Ovary (tissue), 9 donors: ENCODE data around the gene GPR152. TPM values are rescaled to one million over a fixed set of nuclear protein-coding genes. Genes with fewer than 3 reads are reported as not detected.
"Not testable (repeated sequence)": the region's sequence is repeated elsewhere in the genome, so short reads cannot be mapped to it uniquely, and the experiment has no call there.

Experiments used
- DNase-seq, 5 donors: peaks; one replicate each; pipeline ENCODE4 v3.0.0-alpha.2; 2019 to 2020
- H3K27ac ChIP-seq, 2 donors: fragments of 200-600 bp; one replicate each; pipeline versions ENCODE4 v1.5.1 to v1.8.0; 2019 to 2022
- H3K27me3 ChIP-seq: fragments of 200-600 bp; one replicate; pipeline ENCODE4 v1.8.0; 2022
- H3K36me3 ChIP-seq: fragments of 200-600 bp; sonication (generic); one replicate; pipeline ENCODE4 v1.5.1; 2019
- H3K4me1 ChIP-seq: one replicate; pipeline ENCODE4 v1.8.1; 2013; ENCODE audit warnings: mild to moderate bottlenecking, moderate library complexity; ENCODE audit not compliant: insufficient read depth
- H3K4me3 ChIP-seq: fragments of 200-600 bp; sonication (generic); one replicate; pipeline ENCODE4 v1.5.1; 2017
- H3K9me3 ChIP-seq, 2 donors: fragments of 200-600 bp in 1 of 2; sonication (generic) in 1 of 2; one replicate each; pipeline versions ENCODE4 v1.5.1 to v1.8.1; 2013 to 2019; ENCODE audit warnings: mild to moderate bottlenecking in 1 of 2, moderate library complexity in 1 of 2
- CTCF ChIP-seq, 3 donors: fragments of 450-650 bp in 2 of 3; fragments of 200-600 bp in 1 of 3; IDR thresholded peaks; one replicate each; pipeline versions ENCODE4 v1.5.1 to v1.8.0; 2016 to 2022; ENCODE audit warnings: antibody characterized with exemption in 3 of 3, mild to moderate bottlenecking in 1 of 3
- EP300 ChIP-seq: sonication (generic); formaldehyde crosslinking; IDR thresholded peaks from one replicate; pipeline ENCODE4 v1.6.1; 2017; ENCODE audit warnings: antibody characterized with exemption
- POLR2A ChIP-seq: fragments of 450-650 bp; IDR thresholded peaks from one replicate; pipeline ENCODE4 v1.6.1; 2017; ENCODE audit warnings: antibody characterized with exemption, mild to moderate bottlenecking, moderate library complexity
- WGBS, 3 donors: extraction: QIAGEN DNeasy Blood & Tissue Kit in 1 of 3; methylation state at CpG; one replicate each; pipeline versions ENCODE4 v1.1.5 to v1.1.7; 2013 to 2017; 5-methylcytosine and 5-hydroxymethylcytosine counted together
- intact Hi-C, 4 donors: fragments of 100-400 bp; cut with DNase I; formaldehyde crosslinking; loops; one replicate each; pipeline versions ENCODE4 v1.11.0 to v1.15.1; 2022 to 2023
- polyA plus RNA-seq, 2 donors: library from polyadenylated mRNA; stranded (reverse); fragments of 200-250 nt in 1 of 2; fragments of 350-450 nt in 1 of 2; fragmentation: Illumina TruSeq in 1 of 2; extraction: RNeasy Lipid Tissue Mini Kit (QIAGEN cat#74804) in 1 of 2; gene quantifications; one replicate each; pipeline ENCODE4 v1.2.3, GENCODE V29; 2013 to 2014
- total RNA-seq, 7 donors: library from RNA; depleted of rRNA in 2 of 7; stranded (reverse); fragments of >200 nt in 2 of 7; fragmentation: NEBNext Ultra II Directional in 3 of 7; extraction: Animal tissue kit (Norgen Biotek cat#: 25700) in 3 of 7; gene quantifications; one replicate each; pipeline versions ENCODE4 v1.1.0 to v1.2.4, GENCODE V29; 2016 to 2023
- donor health status: DM: no; HTN: no; CAD: no; lungs with moderate emphysema.
- donor health status: DM: no; HTN: no; CAD: no.
- donor health status: Bipolar disorder and iron deficiency.
- donor health status: DM: yes; HTN: yes; CAD: no.
- donor health status: DM: no; HTN: no; CAD: no.
- donor health status: DM: yes; HTN: yes; CAD: no.

Gene GPR152
- total and polyA plus RNA-seq, 9 donors, result 0.15 TPM; not detected in 8

- peak; percentile 50 to 69 (median 66) for DNase-seq
- Histone ChIP-seq H3K27ac (peak overlapping the region in 1 of 2 donors; percentile 84), H3K4me3 (peak overlapping the region; percentile 93), H3K9me3 (no peaks in the 10 kb centered on the region), H3K4me1 (peaks cover 7% of the 10 kb centered on the region), H3K27me3 (no peaks in the 10 kb centered on the region), H3K36me3 (no peaks in the 10 kb centered on the region)
- 7 to 17% (median 11%) methylated on average over 5 of the region's 5 CpGs for WGBS, 3 donors
- TF ChIP-seq CTCF (IDR thresholded peaks at IDR 0.05), result no peak
- TF ChIP-seq EP300, result no peak
- no peak for TF ChIP-seq POLR2A
- intact Hi-C loops, result loop anchor here in 1 of 4 donors (5.0 kb wide), 1 partner anchor 71 kb away; no protein-coding TSS in a partner anchor
Observed at GRCh38 chr11:67468056-67468455, 15.5 kb upstream of the GPR152 start.

GRCh38 chr11:67466962-67467771 is 14.6 kb upstream of the GPR152 start:
- H3K9me3 ChIP-seq, result no peaks in the 10 kb centered on the region
- no peak overlapping the region for H3K27ac ChIP-seq
- no peak overlapping the region for H3K4me3 ChIP-seq
- no peaks in the 10 kb centered on the region for H3K27me3 ChIP-seq
- peaks cover 7% of the 10 kb centered on the region for H3K4me1 ChIP-seq
- DNase-seq, result peak in 1 of 5 donors; percentile 22
- intact Hi-C loops, result loop anchor here in 1 of 4 donors (5.0 kb wide), 1 partner anchor 70 kb away; no protein-coding TSS in a partner anchor
- 63 to 67% (median 65%) methylated on average over 11 of the region's 11 CpGs for WGBS, 3 donors
- TF ChIP-seq EP300 (no peak), POLR2A (no peak), CTCF (IDR thresholded peaks at IDR 0.05) (no peak)
- H3K36me3 ChIP-seq, result no peaks in the 10 kb centered on the region

GRCh38 chr11:67466367-67466766 is 13.8 kb upstream of the GPR152 start:
- DNase-seq, result peak in 1 of 5 donors; percentile 19
- Histone ChIP-seq H3K36me3 (no peaks in the 10 kb centered on the region), H3K4me3 (no peak overlapping the region), H3K27ac (no peak overlapping the region), H3K27me3 (no peaks in the 10 kb centered on the region), H3K4me1 (peaks cover 7% of the 10 kb centered on the region), H3K9me3 (no peaks in the 10 kb centered on the region)
- no peak for TF ChIP-seq POLR2A
- TF ChIP-seq CTCF (IDR thresholded peaks at IDR 0.05), result no peak
- no peak for TF ChIP-seq EP300
- intact Hi-C loops, result loop anchor here in 1 of 4 donors (5.0 kb wide), 1 partner anchor 69 kb away; no protein-coding TSS in a partner anchor
- WGBS, 3 donors, result 81 to 83% (median 81%) methylated on average over 5 of the region's 5 CpGs

GRCh38 chr11:67465530-67465929 is 13.0 kb upstream of the GPR152 start:
- H3K27ac ChIP-seq, H3K4me1 ChIP-seq, H3K9me3 ChIP-seq, H3K4me3 ChIP-seq, H3K27me3 ChIP-seq, H3K36me3 ChIP-seq: not testable (repeated sequence)
- 66 to 82% (median 72%) methylated on average over 2 of the region's 2 CpGs for WGBS, 3 donors
- peak in 1 of 5 donors; percentile 19 for DNase-seq
- intact Hi-C loops, result loop anchor here in 1 of 4 donors (5.0 kb wide), 1 partner anchor 68 kb away; no protein-coding TSS in a partner anchor

- TF ChIP-seq EP300 (no peak), POLR2A (no peak), CTCF (IDR thresholded peaks at IDR 0.05) (no peak)
- peak overlapping the region; percentile 63 to 78 for H3K27ac ChIP-seq
- H3K9me3 ChIP-seq, result no peaks in the 10 kb centered on the region
- H3K27me3 ChIP-seq, result no peaks in the 10 kb centered on the region
- peaks cover 7% of the 10 kb centered on the region for H3K4me1 ChIP-seq
- H3K36me3 ChIP-seq, result no peaks in the 10 kb centered on the region
- peak in 1 of 5 donors; percentile 18 for DNase-seq
- peak overlapping the region; percentile 39 for H3K4me3 ChIP-seq
- WGBS, 3 donors, result 79 to 92% (median 83%) methylated on average over 3 of the region's 3 CpGs
- intact Hi-C loops, result loop anchor here in 1 of 4 donors (5.0 kb wide), 1 partner anchor 68 kb away; no protein-coding TSS in a partner anchor
Observed at GRCh38 chr11:67465189-67465510, 12.6 kb upstream of the GPR152 start.
